ENCODE results near the gene NUAK2. TPM values are rescaled to one million over a fixed set of nuclear protein-coding genes. Genes with fewer than 3 reads are reported as not detected.

Gene NUAK2
- total and polyA plus RNA-seq, 2 of the 4 experiments (the other 2 are of a cell fraction) = 7.2 to 17.6 TPM

GRCh38 chr1:205256951-205257625 lies 64.5 kb downstream of the NUAK2 start:
- H3K9me1 ChIP-seq (ENCODE audit: insufficient read depth, low read length) = peaks cover 20% of the 10 kb centered on the region
- H3K9ac ChIP-seq (ENCODE audit: low read depth, low read length) = no peak overlapping the region
- no TSS peak for BruUV-seq (replicated peaks)
- no peaks in the 10 kb centered on the region for H3K27me3 ChIP-seq (ENCODE audit: control insufficient read depth, insufficient read depth, low read length)
- no peak overlapping the region for H3K18ac ChIP-seq (ENCODE audit: low read depth, low read length)
- H2BK20ac ChIP-seq (ENCODE audit: low read depth, low read length) = no peak overlapping the region
- H3K36me3 ChIP-seq (ENCODE audit: control insufficient read depth, insufficient read depth, low read length) = no peaks in the 10 kb centered on the region
- H3K79me1 ChIP-seq (ENCODE audit: low read depth in 1 of 2, low read length in 2 of 2) = peaks cover 0 to 12% of the 10 kb centered on the region in 2 experiments; a peak in 2 of 4 replicates
- H2BK120ac ChIP-seq (ENCODE audit: low read depth, low read length) = no peak overlapping the region
- TF ChIP-seq, protein P1, sequence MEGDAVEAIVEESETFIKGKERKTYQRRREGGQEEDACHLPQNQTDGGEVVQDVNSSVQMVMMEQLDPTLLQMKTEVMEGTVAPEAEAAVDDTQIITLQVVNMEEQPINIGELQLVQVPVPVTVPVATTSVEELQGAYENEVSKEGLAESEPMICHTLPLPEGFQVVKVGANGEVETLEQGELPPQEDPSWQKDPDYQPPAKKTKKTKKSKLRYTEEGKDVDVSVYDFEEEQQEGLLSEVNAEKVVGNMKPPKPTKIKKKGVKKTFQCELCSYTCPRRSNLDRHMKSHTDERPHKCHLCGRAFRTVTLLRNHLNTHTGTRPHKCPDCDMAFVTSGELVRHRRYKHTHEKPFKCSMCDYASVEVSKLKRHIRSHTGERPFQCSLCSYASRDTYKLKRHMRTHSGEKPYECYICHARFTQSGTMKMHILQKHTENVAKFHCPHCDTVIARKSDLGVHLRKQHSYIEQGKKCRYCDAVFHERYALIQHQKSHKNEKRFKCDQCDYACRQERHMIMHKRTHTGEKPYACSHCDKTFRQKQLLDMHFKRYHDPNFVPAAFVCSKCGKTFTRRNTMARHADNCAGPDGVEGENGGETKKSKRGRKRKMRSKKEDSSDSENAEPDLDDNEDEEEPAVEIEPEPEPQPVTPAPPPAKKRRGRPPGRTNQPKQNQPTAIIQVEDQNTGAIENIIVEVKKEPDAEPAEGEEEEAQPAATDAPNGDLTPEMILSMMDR (conservative IDR thresholded peaks at IDR 0.05; ENCODE audit: low read depth, low read length) = no peak
- TF ChIP-seq MXI1 (IDR thresholded peaks at IDR 0.05; ENCODE audit: borderline replicate concordance, low read depth, low read length) (no peak), MAFK (IDR thresholded peaks at IDR 0.05; ENCODE audit: low read depth, low read length) (no peak), MAZ (IDR thresholded peaks at IDR 0.05; ENCODE audit: borderline replicate concordance, low read depth, low read length) (no peak), RCOR1 (IDR thresholded peaks at IDR 0.05; ENCODE audit: insufficient replicate concordance, low read length) (no peak), NFE2L2 (IDR thresholded peaks at IDR 0.05; ENCODE audit: low read depth, low read length) (no peak), BHLHE40 (IDR thresholded peaks at IDR 0.05; ENCODE audit: low read depth, low read length) (no peak), CHD1 (IDR thresholded peaks at IDR 0.05; ENCODE audit: low read depth, low read length) (no peak), SMC3 (IDR thresholded peaks at IDR 0.05; ENCODE audit: low read depth, low read length) (no peak), RFX5 (IDR thresholded peaks at IDR 0.05; ENCODE audit: low read depth, low read length) (no peak)
- DNase-seq = no peak
- H4K20me1 ChIP-seq (ENCODE audit: insufficient read depth, low read length) = no peaks in the 10 kb centered on the region
- H3K4me2 ChIP-seq (ENCODE audit: low read depth, low read length) = no peak overlapping the region
- H3K27ac ChIP-seq (ENCODE audit: insufficient read depth, low read length) = no peak overlapping the region
- H2AK5ac ChIP-seq (ENCODE audit: low read depth, low read length) = peak overlapping the region; percentile 43; the same call in 1 of the 2 replicates
- no peak overlapping the region for H3K23ac ChIP-seq (ENCODE audit: low read depth, low read length)
- 86% methylated on average over 6 of the region's 19 CpGs; no CpG with 5 or more reads in 1 of the 2 experiments for WGBS, 2 experiments (ENCODE audit: extremely low coverage in 2 of 2, insufficient read length in 1 of 2)
- dilution Hi-C loops (cut with HindIII; ENCODE audit: low sequenced_read_pairs, unreplicated experiment) (no loop called here), in situ Hi-C loops (cut with MboI; ENCODE audit: low sequenced_read_pairs) (loop anchor here (5.0 to 25.0 kb wide), 2 partner anchors 280 to 445 kb away; no protein-coding TSS in a partner anchor), intact Hi-C loops (cut with micrococcal nuclease) (loop anchor here (1.0 to 2.0 kb wide), 7 partner anchors 28 to 450 kb away; partner anchors contain the start of gene RBBP5)
- H3K9me3 ChIP-seq (ENCODE audit: control insufficient read depth, insufficient read depth, low read length) = no peaks in the 10 kb centered on the region
- ATAC-seq (ENCODE audit: low read depth) = no peak
- H3K4me3 ChIP-seq (ENCODE audit: insufficient read depth, low read depth, low read length) = no peak overlapping the region
- no peak overlapping the region for H4K5ac ChIP-seq (ENCODE audit: low read depth, low read length)
- H2AK9ac ChIP-seq (replicated peaks; ENCODE audit: low read depth, low read length, poor library complexity) = peak overlapping the region; percentile 67
- POLR2A ChIA-PET (ENCODE audit: unreplicated experiment) = interaction anchor here (0.5 kb wide), 1 partner anchor 86 kb away, joined by 7 read pairs; no protein-coding TSS in a partner anchor
- H3K56ac ChIP-seq (ENCODE audit: extremely low read depth, insufficient read depth, low read length) = no peak overlapping the region
- H3K4ac ChIP-seq (ENCODE audit: low read depth, low read length) = no peak overlapping the region
- no peak overlapping the region for H2AFZ ChIP-seq (replicated peaks; ENCODE audit: low read length, poor library complexity)
- peaks cover 15% of the 10 kb centered on the region for H3K4me1 ChIP-seq (ENCODE audit: control insufficient read depth, insufficient read depth, low read length)
- H2BK15ac ChIP-seq (ENCODE audit: low read depth, low read length) = no peak overlapping the region
- H4K8ac ChIP-seq (ENCODE audit: low read depth in 2 of 2, low read length in 2 of 2) = no peak overlapping the region
- H3K14ac ChIP-seq (replicated peaks; ENCODE audit: low read depth, low read length) = no peak overlapping the region
- no peak overlapping the region for H4K91ac ChIP-seq (ENCODE audit: insufficient read depth, low read depth, low read length)
- CTCF ChIA-PET = interaction anchor here (0.6 to 2.8 kb wide), 16 partner anchors 9 to 450 kb away, joined by 3 to 29 read pairs (median 6); no protein-coding TSS in a partner anchor
- no peak overlapping the region for H2BK5ac ChIP-seq (ENCODE audit: low read depth, low read length, poor library complexity, severe bottlenecking)
